GM12865 (cell line): ENCODE measurements around the gene MRPL39.

Source experiments
- DNase-seq: peaks from one replicate; pipeline ENCODE4 v3.0.0; 2010; ENCODE audit warnings: low read depth
- H3K4me3 ChIP-seq: 2 replicates; pipeline ENCODE4 v1.5.1; 2011; ENCODE audit warnings: mild to moderate bottlenecking, low read depth, low read length, control low read depth
- TF ChIP-seq, protein P1 (sequence below): IDR thresholded peaks from 2 replicates; pipeline ENCODE4 v1.5.1; 2011; ENCODE audit warnings: low read length, control low read depth, low read depth, inconsistent platforms; ENCODE audit not compliant: insufficient read depth; ENCODE audit errors: missing control alignments

The MRPL39 gene

DNA sequence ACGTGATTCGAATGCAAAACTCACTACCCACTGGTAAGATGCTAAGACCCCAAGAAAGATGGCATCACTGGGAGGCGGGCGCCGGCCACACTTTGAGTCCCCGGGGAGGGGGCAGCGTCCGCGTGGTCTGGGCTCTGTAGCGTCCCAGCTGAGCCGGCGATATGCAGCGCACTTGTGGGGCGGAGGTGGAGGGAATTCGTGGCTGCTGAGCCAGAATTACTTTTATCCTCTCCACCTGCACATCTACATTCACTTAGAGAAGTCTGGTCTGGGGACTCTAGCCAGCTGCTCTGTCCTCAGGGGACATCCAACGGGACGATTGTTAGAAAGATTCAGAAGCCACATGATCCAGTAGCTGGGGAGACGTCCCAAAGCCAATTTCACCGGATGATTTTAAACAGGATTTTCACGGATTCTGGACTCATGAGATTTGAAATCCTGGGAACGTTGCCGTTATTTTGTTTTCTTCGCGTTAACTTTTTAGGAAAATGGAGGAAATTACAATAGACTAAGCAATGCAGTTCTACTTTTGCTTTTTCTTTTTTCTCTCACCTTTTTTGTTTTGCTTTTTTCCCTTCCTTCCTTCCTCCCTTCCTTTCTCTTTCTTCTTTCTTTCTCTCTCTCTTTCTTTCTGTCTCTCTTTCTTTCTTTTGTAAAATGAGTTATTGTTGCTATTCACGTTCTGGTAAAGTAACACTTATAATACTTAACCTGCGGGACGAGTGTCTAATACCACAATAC lies 33.1 kb upstream of the MRPL39 start:
- peak overlapping the region; percentile 60 for H3K4me3 ChIP-seq
- peak; percentile 16 for DNase-seq
- TF ChIP-seq, protein P1, sequence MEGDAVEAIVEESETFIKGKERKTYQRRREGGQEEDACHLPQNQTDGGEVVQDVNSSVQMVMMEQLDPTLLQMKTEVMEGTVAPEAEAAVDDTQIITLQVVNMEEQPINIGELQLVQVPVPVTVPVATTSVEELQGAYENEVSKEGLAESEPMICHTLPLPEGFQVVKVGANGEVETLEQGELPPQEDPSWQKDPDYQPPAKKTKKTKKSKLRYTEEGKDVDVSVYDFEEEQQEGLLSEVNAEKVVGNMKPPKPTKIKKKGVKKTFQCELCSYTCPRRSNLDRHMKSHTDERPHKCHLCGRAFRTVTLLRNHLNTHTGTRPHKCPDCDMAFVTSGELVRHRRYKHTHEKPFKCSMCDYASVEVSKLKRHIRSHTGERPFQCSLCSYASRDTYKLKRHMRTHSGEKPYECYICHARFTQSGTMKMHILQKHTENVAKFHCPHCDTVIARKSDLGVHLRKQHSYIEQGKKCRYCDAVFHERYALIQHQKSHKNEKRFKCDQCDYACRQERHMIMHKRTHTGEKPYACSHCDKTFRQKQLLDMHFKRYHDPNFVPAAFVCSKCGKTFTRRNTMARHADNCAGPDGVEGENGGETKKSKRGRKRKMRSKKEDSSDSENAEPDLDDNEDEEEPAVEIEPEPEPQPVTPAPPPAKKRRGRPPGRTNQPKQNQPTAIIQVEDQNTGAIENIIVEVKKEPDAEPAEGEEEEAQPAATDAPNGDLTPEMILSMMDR: no peak

DNA sequence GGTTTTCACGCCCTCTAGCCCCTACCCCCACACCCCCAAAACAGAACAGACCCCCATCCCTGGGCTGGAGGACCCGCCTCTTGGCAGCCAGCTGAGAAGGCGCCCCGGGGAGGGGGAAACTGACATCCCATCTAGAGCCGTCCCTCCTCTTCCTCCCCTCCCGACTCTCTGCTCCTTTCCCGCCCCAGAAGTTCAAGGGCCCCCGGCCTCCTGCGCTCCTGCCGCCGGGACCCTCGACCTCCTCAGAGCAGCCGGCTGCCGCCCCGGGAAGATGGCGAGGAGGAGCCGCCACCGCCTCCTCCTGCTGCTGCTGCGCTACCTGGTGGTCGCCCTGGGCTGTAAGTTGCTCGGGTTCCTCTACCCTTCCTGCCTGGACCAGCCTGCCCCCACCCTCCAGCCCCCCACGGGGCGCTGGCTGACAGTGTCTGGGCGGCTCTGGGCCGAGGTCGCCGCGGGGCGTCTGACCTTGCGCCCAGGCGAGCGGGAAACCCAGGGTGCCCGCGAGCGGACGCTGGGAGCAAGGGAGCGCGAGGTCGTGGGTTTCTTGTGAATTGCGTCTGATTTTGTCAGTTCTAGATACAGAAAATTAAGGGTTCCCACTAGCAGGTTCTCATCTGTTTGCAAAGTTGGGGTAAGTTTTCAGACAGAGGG lies 32.4 kb upstream of the MRPL39 start:
- peak; percentile 65 for DNase-seq
- TF ChIP-seq, protein P1: peak; percentile 51
- H3K4me3 ChIP-seq: peak overlapping the region; percentile 60

DNA sequence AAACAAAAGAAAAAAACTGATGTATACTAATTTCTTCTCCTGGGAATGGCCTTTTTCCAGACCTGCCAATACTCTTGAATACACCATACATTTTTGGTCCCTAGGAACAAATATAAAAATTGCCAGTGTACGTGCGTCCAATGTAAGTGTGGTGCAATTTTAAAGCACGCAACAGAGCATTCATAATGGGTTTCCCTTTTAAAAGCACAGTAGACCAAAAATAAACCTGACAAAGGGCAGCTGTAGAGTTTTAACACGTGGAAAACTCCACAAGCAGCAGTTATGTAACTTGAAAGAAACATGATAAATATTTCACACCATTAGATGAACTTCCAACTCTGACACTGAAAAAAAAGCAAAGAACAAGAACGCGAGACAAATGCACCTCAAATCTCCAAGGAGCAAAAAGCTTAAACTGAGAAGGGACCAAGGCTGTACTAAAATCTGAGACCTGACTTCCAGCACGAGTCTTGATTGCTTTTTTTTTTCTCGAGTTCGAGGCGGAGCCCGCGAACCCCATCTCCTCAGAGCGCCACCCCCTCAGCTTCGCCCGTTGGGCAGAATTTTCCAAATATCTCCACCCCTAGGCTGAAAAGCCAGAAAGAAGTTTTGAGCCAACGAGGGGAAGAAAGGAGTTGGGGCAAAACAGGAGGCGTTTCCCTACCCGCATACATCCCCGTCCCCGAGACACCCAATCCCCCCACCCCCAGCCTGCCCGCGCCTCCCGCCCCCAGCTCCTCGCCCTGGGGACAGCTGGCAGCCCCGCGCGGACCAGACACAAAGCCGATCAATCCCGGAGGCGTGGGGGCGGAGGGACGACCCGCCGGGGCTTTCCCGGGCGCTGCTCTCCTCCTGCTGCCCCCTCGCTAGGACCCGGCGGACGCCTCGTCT lies 31.6 kb upstream of the MRPL39 start, which contains the start of gene JAM2:
JAM2 (plus strand) TSS at position 599 of the 891 bp plus-strand sequence. CDS start 564 bp downstream, outside the sequence.
- peak within 1 kb of the TSS; percentile 60 for H3K4me3 ChIP-seq
- DNase-seq: peak; percentile 29
- TF ChIP-seq, protein P1: no peak

DNA sequence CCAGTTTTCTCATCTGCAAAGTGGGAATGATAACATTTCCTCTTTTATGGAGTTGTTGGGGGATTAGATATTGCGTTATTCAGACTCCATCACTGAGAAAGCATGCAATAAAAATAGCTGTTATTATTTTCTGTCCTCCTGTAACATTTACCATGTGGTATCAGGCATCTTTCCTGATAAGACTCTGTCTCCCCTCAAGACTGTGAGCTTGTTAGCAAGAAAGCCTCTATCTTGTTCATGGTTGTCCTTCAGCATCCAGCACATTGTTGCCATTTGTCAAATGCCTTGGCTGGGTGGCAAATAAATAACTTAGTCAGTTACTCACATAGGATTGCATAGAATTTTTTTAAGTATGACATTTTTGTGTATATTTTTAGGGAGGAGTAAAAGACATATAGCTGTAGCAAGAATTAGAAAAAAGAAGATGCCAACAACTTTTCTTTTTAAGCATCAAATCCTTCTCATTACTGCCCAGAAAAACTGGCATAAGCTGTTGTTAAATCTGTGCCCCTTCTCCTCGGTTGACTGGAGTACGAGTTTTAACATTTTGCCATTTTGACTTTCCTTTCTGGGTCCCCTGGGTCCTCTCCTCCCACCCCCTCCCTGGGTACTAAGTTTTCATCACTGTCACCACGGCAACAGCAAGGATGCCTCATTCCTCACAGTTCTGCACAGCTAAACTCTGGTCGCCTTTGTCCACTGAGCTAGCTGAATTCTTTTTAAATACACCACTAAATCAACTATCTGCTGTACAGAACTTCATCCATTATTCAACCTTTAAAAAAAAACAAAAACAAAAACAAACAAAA lies 30.8 kb upstream of the MRPL39 start:
- TF ChIP-seq, protein P1: no peak
- no peak overlapping the region; the same call in 1 of the 2 replicates for H3K4me3 ChIP-seq
- no peak for DNase-seq

DNA sequence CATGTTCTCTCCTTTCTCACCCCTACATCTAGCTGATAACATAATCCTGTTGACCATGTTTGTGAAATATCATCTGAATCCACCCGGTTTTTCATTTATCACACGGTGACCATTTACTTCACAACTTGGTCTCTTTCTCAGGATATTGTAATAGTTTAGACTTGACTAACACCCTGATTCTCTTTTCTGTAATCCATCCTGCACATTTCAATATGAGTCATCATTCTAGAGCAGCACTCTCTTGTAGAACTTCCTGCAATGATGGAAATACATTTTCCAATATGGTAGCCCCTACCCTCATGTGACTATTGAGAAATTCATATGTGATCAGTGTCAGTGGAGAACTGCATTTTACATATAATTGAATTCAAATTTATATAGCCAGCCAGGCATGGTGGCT lies 29.4 kb upstream of the MRPL39 start:
- TF ChIP-seq, protein P1: no peak
- DNase-seq: peak; percentile 11
- H3K4me3 ChIP-seq: no peak overlapping the region

DNA sequence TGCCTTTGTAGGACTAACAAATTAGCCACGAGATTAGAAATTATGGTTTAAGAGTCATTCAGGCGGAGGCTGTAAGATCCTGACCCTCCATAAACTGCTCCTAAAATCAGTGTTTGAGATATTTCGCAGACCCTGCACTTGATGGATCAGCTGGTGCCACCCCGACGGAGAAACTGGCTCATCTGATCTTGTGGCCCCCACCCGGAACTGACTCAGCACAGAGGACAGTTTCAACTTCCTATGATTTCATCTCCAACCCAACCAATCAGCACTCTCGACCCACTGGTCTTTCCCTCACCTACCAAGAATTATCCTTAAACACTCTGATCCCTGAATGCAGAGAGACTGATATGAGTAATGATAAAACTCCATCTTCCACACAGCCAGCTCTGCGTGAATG lies 28.0 kb upstream of the MRPL39 start:
- no peak for DNase-seq
- TF ChIP-seq, protein P1: no peak
- H3K4me3 ChIP-seq: no peak overlapping the region
